HG03064 (cell line): ENCODE results near the gene PRKAG2.
"Not testable (repeated sequence)": the region's sequence is repeated elsewhere in the genome, so short reads cannot be mapped to it uniquely, and the experiment has no call there.

Experiments used
- ATAC-seq: cut with Tn5 transposase; IDR thresholded peaks from one replicate; pipeline ENCODE4 v1.9.1; 2021; ENCODE audit warnings: low read depth; ENCODE audit not compliant: unreplicated experiment

PRKAG2 gene

GRCh38 chr7:151581741-151582140, 295.2 kb downstream of the PRKAG2 start:
- ATAC-seq = no peak

- no peak for ATAC-seq
Measured at GRCh38 chr7:151579644-151580043, 297.3 kb downstream of the PRKAG2 start.

GRCh38 chr7:151575410-151575809, 301.5 kb downstream of the PRKAG2 start:
- ATAC-seq = no peak

- not testable (repeated sequence) for ATAC-seq
Measured at GRCh38 chr7:151573046-151573445, 303.9 kb downstream of the PRKAG2 start.

DNA sequence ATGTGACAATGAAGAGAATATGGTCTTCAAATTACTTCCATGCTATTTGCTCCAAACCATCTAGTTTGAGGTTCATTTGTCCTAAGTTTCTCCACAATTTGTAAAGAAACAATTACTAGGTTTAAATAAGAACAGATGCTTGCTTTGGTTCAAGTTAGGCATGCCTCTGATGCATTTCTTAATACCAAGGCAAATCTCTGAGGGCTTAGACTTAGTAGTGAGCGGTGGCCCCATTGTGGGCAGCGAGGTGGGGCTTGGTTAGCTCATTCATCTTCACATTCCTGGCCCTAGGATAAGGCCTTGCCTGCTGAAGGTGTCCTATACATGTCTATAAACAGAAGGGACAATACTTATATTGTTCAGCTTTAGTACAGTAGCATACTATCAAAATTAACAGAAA, 304.8 kb downstream of the PRKAG2 start:
- ATAC-seq = no peak

DNA sequence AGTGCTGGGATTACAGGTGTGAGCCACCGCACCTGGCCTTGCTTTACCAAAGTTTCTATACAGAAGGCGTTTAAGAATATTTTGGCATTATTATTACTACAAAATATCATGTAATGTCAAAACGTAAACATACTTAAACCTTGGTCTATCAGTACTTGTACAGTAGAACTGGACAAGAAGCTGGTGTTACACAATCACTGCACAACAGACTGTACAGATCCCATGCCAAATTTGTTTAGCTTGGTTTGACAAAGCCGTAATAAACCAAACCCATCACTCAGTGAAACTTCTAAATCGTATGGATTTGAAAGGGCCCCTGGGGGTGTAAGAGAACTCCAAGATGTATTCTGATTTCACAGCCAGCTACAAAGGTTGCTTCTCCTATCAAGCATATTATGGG, 305.4 kb downstream of the PRKAG2 start:
- no peak for ATAC-seq

DNA sequence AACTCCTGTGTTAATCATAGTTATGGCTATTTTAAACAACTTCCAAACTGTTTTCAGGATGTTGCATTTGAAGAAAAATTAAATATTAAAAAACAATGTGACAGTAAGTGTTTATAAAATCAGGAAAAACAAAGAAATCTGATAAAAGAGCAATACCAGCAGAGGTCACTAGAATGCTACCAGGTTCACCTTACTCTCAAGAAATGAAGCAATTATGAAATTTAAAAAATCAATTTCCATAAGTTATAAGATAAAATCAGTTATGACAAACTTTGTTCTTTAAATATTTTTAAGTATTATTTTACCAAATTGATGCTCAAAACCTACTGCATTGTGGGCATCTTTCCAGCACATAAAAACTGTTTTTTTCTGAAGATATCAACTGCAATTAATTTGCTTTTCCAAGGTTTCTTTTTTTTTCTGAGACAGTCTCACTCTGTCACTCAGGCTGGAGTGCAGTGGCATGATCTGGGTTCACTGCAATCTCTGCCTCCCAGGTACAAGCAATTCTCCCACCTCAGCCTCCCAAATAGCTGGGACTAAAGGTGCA, 306.5 kb downstream of the PRKAG2 start:
- no peak for ATAC-seq

GRCh38 chr7:151568956-151569940, 307.7 kb downstream of the PRKAG2 start:
- no peak for ATAC-seq

GRCh38 chr7:151566897-151567320, 310.0 kb downstream of the PRKAG2 start:
- no peak for ATAC-seq

DNA sequence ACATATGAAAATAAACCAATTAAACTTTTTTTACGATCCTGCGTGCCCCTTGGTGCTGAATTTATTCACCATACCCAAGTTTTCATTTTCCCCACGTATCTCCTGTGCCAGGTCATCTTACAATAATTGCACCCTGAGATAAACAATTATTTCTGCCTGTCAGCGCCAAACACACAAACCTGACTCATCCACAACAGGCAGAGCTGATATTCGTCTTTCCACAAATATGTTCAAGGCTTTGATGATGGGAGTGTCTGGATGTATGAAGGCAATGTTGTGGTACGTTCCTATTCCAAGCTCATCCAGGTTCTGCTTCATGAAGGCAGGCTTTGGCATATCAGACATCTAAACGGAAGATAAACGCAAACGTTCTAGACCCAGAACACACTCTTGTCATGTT, 311.4 kb downstream of the PRKAG2 start:
- no peak for ATAC-seq

GRCh38 chr7:151560243-151560642, 316.7 kb downstream of the PRKAG2 start:
- ATAC-seq = no peak

- ATAC-seq = no peak
Measured at GRCh38 chr7:151559557-151560183, 317.2 kb downstream of the PRKAG2 start.

GRCh38 chr7:151558575-151558974, 318.3 kb downstream of the PRKAG2 start:
- ATAC-seq = no peak

GRCh38 chr7:151556592-151556991, 320.3 kb downstream of the PRKAG2 start:
- ATAC-seq = no peak

GRCh38 chr7:151553356-151553755, 323.6 kb downstream of the PRKAG2 start:
- no peak for ATAC-seq

DNA sequence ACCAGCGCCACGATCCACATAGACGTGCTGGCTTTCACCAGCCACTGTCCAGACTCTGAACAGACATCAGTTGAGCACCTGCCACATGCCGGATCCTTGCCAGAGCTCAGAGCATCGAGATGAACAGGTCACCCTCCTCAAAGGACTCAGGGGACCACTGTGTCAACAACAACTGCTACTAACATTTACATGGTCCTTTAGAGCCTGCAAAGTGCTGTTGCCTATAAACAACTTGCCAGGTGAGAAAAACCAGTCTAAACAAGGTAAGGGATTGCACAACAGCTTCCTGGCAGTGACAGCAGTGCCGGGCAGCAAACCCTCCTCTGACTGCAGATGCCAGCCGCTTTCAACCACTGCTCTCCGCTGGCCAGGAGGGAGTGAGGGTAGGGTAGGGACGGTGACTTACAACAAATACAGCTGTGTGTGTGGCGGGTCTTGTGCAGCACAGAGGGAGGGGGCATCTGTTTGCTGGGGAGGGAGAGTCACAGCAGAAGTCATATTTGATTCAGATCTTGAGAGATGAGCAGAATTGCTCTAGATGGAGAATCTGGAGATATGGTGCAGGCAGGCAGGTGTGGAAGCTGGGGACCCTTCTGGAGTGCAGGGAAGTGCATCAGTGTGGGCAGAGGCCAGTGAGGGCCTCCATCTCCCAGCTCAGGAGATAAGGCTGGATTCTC, 324.4 kb downstream of the PRKAG2 start:
- ATAC-seq = no peak

GRCh38 chr7:151551820-151552219, 325.1 kb downstream of the PRKAG2 start:
- ATAC-seq = no peak

GRCh38 chr7:151550656-151551286, 326.1 kb downstream of the PRKAG2 start:
- no peak for ATAC-seq

- no peak for ATAC-seq
Measured at GRCh38 chr7:151549644-151550043, 327.3 kb downstream of the PRKAG2 start.

GRCh38 chr7:151549083-151549482, 327.8 kb downstream of the PRKAG2 start:
- no peak for ATAC-seq
